Endothelial cell (in vitro differentiated cells): Measurements from ENCODE around the gene LRP6. TPM values are rescaled to one million over a fixed set of nuclear protein-coding genes. Genes with fewer than 3 reads are reported as not detected.

Experiments
- DNase-seq: peaks from one replicate; pipeline ENCODE4 v3.0.0; 2021; ENCODE audit warnings: low spot score
- H3K27ac Mint-ChIP-seq: one replicate; pipeline ENCODE4 v1.8.0; 2021; ENCODE audit warnings: mixed read lengths, inconsistent platforms; ENCODE audit not compliant: unreplicated experiment
- H3K27me3 Mint-ChIP-seq: one replicate; pipeline ENCODE4 v1.8.0; 2021; ENCODE audit warnings: mild to moderate bottlenecking, moderate library complexity, mixed read lengths, inconsistent platforms; ENCODE audit not compliant: unreplicated experiment
- H3K36me3 Mint-ChIP-seq: one replicate; pipeline ENCODE4 v1.8.0; 2021; ENCODE audit warnings: mild to moderate bottlenecking, low read depth, mixed read lengths, inconsistent platforms; ENCODE audit not compliant: unreplicated experiment
- H3K4me1 Mint-ChIP-seq: one replicate; pipeline ENCODE4 v1.8.0; 2021; ENCODE audit warnings: mild to moderate bottlenecking, mixed read lengths, inconsistent platforms; ENCODE audit not compliant: unreplicated experiment
- H3K4me3 Mint-ChIP-seq: one replicate; pipeline ENCODE4 v1.8.0; 2021; ENCODE audit warnings: mild to moderate bottlenecking, mixed read lengths, inconsistent platforms; ENCODE audit not compliant: unreplicated experiment
- H3K9me3 Mint-ChIP-seq: one replicate; pipeline ENCODE4 v1.8.0; 2021; ENCODE audit warnings: mixed read lengths, inconsistent platforms; ENCODE audit not compliant: unreplicated experiment
- CTCF ChIP-seq: fragments of 200-600 bp; sonication (generic); IDR thresholded peaks from one replicate; pipeline ENCODE4 v1.5.0; 2021; ENCODE audit warnings: antibody characterized with exemption; ENCODE audit not compliant: unreplicated experiment
- microRNA-seq: library from miRNA; unstranded; fragments of <30 nt; microRNA quantifications from one replicate; pipeline ENCODE4, GENCODE V29; 2020; ENCODE audit not compliant: unreplicated experiment
- total RNA-seq: library from RNA; stranded (reverse); fragmentation: NEBNext Ultra II Directional; extraction: Animal tissue kit (Norgen Biotek cat#: 25700); gene quantifications from one replicate; pipeline ENCODE4 v1.2.1, GENCODE V29; 2021; ENCODE audit not compliant: unreplicated experiment

LRP6 gene
- total RNA-seq, 1 donor from 2014 or later, result 82.9 TPM

GRCh38 chr12:12068751-12069150 is 198.1 kb downstream of the LRP6 start:
- peaks cover 9% of the 10 kb centered on the region for H3K4me1 Mint-ChIP-seq
- DNase-seq, result no peak
- no peak for TF ChIP-seq CTCF
- H3K27ac Mint-ChIP-seq, result no peak overlapping the region
- H3K9me3 Mint-ChIP-seq, result no peaks in the 10 kb centered on the region
- no peaks in the 10 kb centered on the region for H3K36me3 Mint-ChIP-seq
- H3K4me3 Mint-ChIP-seq, result no peak overlapping the region
- H3K27me3 Mint-ChIP-seq, result peaks cover 1% of the 10 kb centered on the region

Small RNA genes within 50 kb of the gene (microRNA-seq; reads per million reads assigned to microRNA genes)
- not detected for gene MIR1244-4

Other genes starting within 250 kb of the LRP6 start
- 0.64 TPM for gene BCL2L14, start 196.1 kb downstream of the LRP6 start, total RNA-seq
- gene MANSC1, start 83.2 kb upstream of the LRP6 start, total RNA-seq, result 21.7 TPM
- 10.4 TPM for gene BORCS5, start 90.0 kb upstream of the LRP6 start, total RNA-seq